Neural crest cell (in vitro differentiated cells): ENCODE results near the gene DCT. TPM values are rescaled to one million over a fixed set of nuclear protein-coding genes. Genes with fewer than 3 reads are reported as not detected.

ENCODE experiments used
- DNase-seq: peaks from one replicate; pipeline ENCODE4 v3.0.0; 2021; ENCODE audit warnings: low read depth, mixed read lengths, low spot score
- H3K27ac Mint-ChIP-seq: one replicate; pipeline ENCODE4 v1.8.0; 2021; ENCODE audit warnings: mild to moderate bottlenecking, mixed read lengths; ENCODE audit not compliant: unreplicated experiment
- H3K27me3 Mint-ChIP-seq: 2 replicates; pipeline ENCODE4 v1.8.0; 2021; ENCODE audit warnings: low read depth, mild to moderate bottlenecking, mixed read lengths
- H3K36me3 Mint-ChIP-seq: 2 replicates; pipeline ENCODE4 v1.8.0; 2021; ENCODE audit warnings: low read depth, mild to moderate bottlenecking, mixed read lengths
- H3K4me1 Mint-ChIP-seq: 2 replicates; pipeline ENCODE4 v1.8.0; 2021; ENCODE audit warnings: mixed read lengths
- H3K4me3 Mint-ChIP-seq: one replicate; pipeline ENCODE4 v1.8.0; 2021; ENCODE audit warnings: mild to moderate bottlenecking, mixed read lengths
- H3K9me3 Mint-ChIP-seq: 2 replicates; pipeline ENCODE4 v1.8.0; 2021; ENCODE audit warnings: mixed read lengths
- CTCF ChIP-seq: fragments of 200-600 bp; sonication (generic); conservative IDR thresholded peaks from 2 replicates; pipeline ENCODE4 v1.5.0; 2021; ENCODE audit warnings: antibody characterized with exemption, mild to moderate bottlenecking
- total RNA-seq: library from RNA; stranded (reverse); gene quantifications from 2 replicates; pipeline ENCODE4 v1.2.1, GENCODE V29; 2021

The DCT gene
- total RNA-seq, 1 donor from 2014 or later = 0.12 TPM

- Mint-ChIP-seq H3K36me3 (peaks cover 15% of the 10 kb centered on the region), H3K9me3 (peaks cover 6% of the 10 kb centered on the region), H3K4me3 (no peak overlapping the region), H3K27ac (no peak overlapping the region), H3K4me1 (no peaks in the 10 kb centered on the region), H3K27me3 (no peaks in the 10 kb centered on the region)
- TF ChIP-seq CTCF = no peak
- DNase-seq = no peak
Observed at GRCh38 chr13:94399812-94400211, 79.7 kb downstream of the DCT start.

- peaks cover 6% of the 10 kb centered on the region for H3K9me3 Mint-ChIP-seq
- TF ChIP-seq CTCF = no peak
Observed at GRCh38 chr13:94395860-94396259, 83.6 kb downstream of the DCT start.

GRCh38 chr13:94394723-94395122 is 84.8 kb downstream of the DCT start:
- no peak for TF ChIP-seq CTCF
- H3K9me3 Mint-ChIP-seq = peaks cover 5% of the 10 kb centered on the region
- H3K27ac Mint-ChIP-seq = no peak overlapping the region
- H3K36me3 Mint-ChIP-seq = peaks cover 14% of the 10 kb centered on the region
- peaks cover 6% of the 10 kb centered on the region for H3K4me1 Mint-ChIP-seq
- no peak overlapping the region for H3K4me3 Mint-ChIP-seq
- H3K27me3 Mint-ChIP-seq = no peaks in the 10 kb centered on the region
- no peak for DNase-seq

More at GRCh38 chr13:94395860-94396259, 83.6 kb downstream of the DCT start:
- Mint-ChIP-seq H3K4me3 (no peak overlapping the region), H3K27ac (no peak overlapping the region), H3K4me1 (peaks cover 3% of the 10 kb centered on the region), H3K27me3 (no peaks in the 10 kb centered on the region), H3K36me3 (peaks cover 15% of the 10 kb centered on the region)
- no peak for DNase-seq

GRCh38 chr13:94390881-94391280 is 88.6 kb downstream of the DCT start:
- no peak overlapping the region for H3K27ac Mint-ChIP-seq
- no peaks in the 10 kb centered on the region for H3K27me3 Mint-ChIP-seq
- no peaks in the 10 kb centered on the region for H3K36me3 Mint-ChIP-seq
- H3K4me1 Mint-ChIP-seq = peaks cover 6% of the 10 kb centered on the region
- TF ChIP-seq CTCF = no peak
- no peaks in the 10 kb centered on the region for H3K9me3 Mint-ChIP-seq
- DNase-seq = no peak
- H3K4me3 Mint-ChIP-seq = no peak overlapping the region

- no peak overlapping the region for H3K27ac Mint-ChIP-seq
- no peak for DNase-seq
- H3K4me1 Mint-ChIP-seq = peaks cover 6% of the 10 kb centered on the region
- no peaks in the 10 kb centered on the region for H3K27me3 Mint-ChIP-seq
- no peak overlapping the region for H3K4me3 Mint-ChIP-seq
- TF ChIP-seq CTCF = no peak
- H3K36me3 Mint-ChIP-seq = no peaks in the 10 kb centered on the region
- no peaks in the 10 kb centered on the region for H3K9me3 Mint-ChIP-seq
Observed at GRCh38 chr13:94389604-94390351, 89.7 kb downstream of the DCT start.
